GM19240 (cell line): ENCODE results near the gene NOTCH1.
"Not testable (repeated sequence)": the region's sequence is repeated elsewhere in the genome, so short reads cannot be mapped to it uniquely, and the experiment has no call there.

Experiments used
- DNase-seq: peaks from one replicate; pipeline ENCODE4 v3.0.0; 2011; ENCODE audit warnings: low spot score; ENCODE audit not compliant: insufficient read length

NOTCH1 gene

GRCh38 chr9:136564379-136564988 is 18.6 kb upstream of the NOTCH1 start:
- DNase-seq, result peak; percentile 61

- no peak for DNase-seq
Measured at GRCh38 chr9:136563646-136564325, 17.9 kb upstream of the NOTCH1 start.

GRCh38 chr9:136562746-136563495 is 17.1 kb upstream of the NOTCH1 start:
- DNase-seq, result no peak

- no peak for DNase-seq
Measured at GRCh38 chr9:136561779-136562178, 15.9 kb upstream of the NOTCH1 start.

GRCh38 chr9:136560586-136560985 is 14.7 kb upstream of the NOTCH1 start:
- DNase-seq, result no peak

- not testable (repeated sequence) for DNase-seq
Measured at GRCh38 chr9:136559371-136559770, 13.5 kb upstream of the NOTCH1 start.

- not testable (repeated sequence) for DNase-seq
Measured at GRCh38 chr9:136558846-136559245, 13.0 kb upstream of the NOTCH1 start.

- DNase-seq, result no peak
Measured at GRCh38 chr9:136558373-136558772, 12.5 kb upstream of the NOTCH1 start.

GRCh38 chr9:136557036-136557435 is 11.2 kb upstream of the NOTCH1 start:
- no peak for DNase-seq

- no peak for DNase-seq
Measured at GRCh38 chr9:136556166-136556565, 10.3 kb upstream of the NOTCH1 start.

- DNase-seq, result no peak
Measured at GRCh38 chr9:136554870-136555269, 9.0 kb upstream of the NOTCH1 start.

- DNase-seq, result no peak
Measured at GRCh38 chr9:136553581-136553980, 7.7 kb upstream of the NOTCH1 start.

GRCh38 chr9:136552117-136552703 is 6.4 kb upstream of the NOTCH1 start:
- no peak for DNase-seq

GRCh38 chr9:136551401-136552116 is 5.7 kb upstream of the NOTCH1 start:
- peak; percentile 68 for DNase-seq

- DNase-seq, result no peak
Measured at GRCh38 chr9:136550439-136551289, 4.8 kb upstream of the NOTCH1 start.

GRCh38 chr9:136549010-136549980 is 3.4 kb upstream of the NOTCH1 start:
- no peak for DNase-seq

GRCh38 chr9:136547508-136548215 is 1.8 kb upstream of the NOTCH1 start:
- DNase-seq, result no peak

GRCh38 chr9:136546697-136547501 is 1.1 kb upstream of the NOTCH1 start:
- DNase-seq, result no peak
